GM21423 (cell line): ENCODE measurements around the gene IQSEC3.
"Not testable (repeated sequence)": the region's sequence is repeated elsewhere in the genome, so short reads cannot be mapped to it uniquely, and the experiment has no call there.

Experiments
- ATAC-seq: cut with Tn5 transposase; IDR thresholded peaks from one replicate; pipeline ENCODE4 v1.9.1; 2021; ENCODE audit warnings: mild to moderate bottlenecking, moderate library complexity; ENCODE audit not compliant: unreplicated experiment

Gene IQSEC3

DNA sequence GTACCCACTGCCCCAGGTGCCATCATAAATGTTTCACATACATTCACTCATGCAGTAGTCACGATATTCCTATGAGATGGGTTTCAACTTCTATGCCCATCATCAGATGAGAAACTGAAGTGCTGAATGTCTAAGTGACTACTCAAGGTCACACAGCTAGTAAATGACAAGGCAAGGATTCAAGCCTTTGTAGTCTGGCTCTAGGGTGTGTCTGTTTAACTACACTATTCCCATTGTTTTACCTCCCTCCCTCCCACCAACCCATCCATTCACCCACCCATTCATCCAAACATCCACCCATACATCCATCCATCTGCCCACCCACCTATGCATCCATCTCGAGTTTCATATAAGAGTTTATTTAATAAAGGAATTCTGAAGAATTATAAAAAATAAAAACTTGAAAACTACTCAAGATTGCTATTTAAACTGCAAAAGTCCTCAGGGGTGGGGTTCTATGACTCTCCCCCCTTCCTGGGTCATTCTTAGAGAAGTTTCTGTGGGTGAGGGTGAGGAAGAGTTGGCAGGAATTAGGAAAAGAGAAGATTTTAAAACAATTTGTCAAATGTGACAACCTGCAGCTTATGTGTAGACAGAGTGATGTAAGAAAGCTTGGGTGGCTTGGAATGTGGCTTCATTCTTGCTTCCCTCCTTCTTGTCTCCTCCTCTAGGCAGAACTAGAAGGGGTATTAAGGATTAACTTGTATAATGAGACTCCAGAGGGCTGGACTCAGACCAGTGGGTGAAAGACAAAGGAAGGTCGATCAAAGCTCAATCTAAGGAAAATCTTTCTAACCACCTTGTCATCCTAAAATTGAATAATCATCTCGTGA lies 13.4 kb upstream of the IQSEC3 start:
- ATAC-seq = not testable (repeated sequence)

DNA sequence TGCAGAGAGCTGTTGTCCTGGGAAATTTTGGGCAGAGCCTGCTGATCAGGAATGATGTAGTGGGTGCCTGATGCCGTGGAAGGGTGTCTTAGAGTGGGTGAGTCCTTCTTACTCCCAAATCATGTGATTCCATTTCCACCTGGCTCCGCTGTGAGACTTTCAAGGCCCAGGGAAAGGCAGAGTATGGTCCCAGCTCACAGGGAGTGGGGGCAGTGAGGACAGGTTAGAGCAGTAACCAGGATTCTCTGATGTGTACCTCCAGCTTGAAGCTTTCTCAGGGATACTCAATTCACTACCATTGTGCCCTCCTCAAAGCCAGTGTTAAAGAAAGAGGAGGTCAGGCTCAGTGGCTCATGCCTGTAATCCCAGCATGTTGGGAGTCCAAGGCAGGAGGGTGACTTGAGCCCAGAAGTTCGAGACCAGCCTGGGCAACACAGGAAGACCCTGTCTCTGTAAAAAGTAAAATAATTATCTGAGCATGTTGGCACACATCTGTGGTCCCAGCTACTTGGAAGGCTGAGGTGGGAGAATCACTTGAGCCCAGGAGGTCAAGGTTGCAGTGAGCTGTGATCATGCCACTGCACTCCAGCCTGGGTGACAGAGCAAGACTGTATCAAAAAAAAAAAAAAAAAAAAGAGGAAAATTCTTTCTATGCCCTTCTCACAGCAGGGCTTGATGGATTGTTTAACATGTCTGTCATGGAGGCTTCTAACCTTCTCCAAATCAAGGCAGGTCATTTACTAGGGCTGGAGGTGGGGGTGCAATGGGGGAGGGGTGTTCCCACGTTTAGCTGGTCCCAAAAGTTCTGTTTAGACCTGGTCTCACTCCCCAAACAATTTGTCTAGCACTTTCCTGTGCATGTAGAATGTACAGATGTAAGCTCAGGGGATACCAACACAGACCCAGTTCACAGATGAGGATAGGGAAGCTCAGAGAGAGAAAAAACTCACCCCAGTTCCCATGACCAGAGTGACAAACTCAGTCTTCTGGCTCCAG lies 12.5 kb upstream of the IQSEC3 start:
- ATAC-seq = no peak

DNA sequence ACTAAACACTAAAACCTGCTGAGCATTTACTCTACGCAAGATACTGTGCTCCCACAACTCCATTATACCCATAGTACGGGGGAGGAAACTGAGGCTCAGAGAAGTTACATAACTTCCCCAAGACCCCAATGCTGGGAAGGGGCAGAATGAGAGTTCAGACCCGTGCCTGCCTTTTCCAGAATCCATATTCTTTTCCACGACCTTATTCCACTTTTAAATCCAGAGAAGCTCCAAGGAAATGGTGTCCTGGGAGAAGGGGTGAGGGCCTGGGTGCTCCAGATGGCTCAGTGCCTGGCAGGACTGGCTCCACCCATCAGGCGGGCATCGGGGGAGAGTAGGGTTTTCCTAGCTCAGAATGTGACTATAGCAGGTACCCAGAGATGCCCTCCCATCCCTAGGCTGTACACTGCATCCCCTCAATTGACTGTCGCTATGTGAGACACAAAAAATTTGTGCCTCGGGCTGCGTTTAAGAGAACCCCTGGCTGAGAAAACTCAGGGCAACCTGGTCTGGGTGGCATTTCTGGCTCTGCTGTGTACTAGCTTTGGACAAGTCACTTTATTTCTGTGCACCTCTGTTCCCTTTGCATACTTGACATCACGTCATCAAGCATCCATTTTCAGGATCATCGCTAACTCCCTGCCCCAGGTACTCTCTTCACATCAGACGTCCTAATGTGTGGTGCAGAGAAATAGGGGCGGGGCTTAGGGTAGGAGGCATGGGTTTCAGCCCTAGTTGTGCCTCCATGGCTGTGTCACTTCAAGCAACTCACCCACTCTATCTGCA lies 11.6 kb upstream of the IQSEC3 start:
- no peak for ATAC-seq

DNA sequence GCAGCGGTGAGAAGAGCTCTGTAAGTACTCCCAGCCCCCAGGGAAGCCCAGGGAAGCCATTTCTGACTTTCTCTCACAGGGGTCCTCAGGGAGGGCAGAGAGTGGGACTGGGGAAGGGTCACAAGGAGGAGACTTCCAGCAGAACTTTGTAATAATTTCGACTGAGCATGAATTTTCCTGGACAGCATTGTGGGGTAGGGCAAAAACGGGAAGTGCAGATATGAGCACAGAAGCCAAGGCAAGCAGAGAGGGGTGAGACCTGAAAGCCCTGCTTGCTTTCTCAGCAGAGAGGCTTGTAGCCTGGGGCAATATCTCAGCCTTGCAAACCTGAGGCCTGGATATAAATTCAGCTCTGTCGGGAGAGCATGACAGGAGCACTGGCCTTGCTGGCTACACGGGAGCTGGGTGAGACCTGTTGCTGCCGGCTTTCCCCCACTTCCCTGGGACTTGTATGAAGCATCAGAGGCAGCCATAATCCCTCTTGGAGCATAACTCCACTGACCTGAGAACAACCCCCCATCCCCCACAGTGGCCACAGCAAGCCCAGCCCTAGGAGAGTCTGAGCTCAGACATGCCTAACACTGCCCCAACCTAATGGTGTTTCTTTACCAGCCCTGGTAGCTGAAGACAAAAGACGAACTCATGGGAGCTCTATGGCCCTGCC lies 9.8 kb upstream of the IQSEC3 start:
- ATAC-seq = no peak

DNA sequence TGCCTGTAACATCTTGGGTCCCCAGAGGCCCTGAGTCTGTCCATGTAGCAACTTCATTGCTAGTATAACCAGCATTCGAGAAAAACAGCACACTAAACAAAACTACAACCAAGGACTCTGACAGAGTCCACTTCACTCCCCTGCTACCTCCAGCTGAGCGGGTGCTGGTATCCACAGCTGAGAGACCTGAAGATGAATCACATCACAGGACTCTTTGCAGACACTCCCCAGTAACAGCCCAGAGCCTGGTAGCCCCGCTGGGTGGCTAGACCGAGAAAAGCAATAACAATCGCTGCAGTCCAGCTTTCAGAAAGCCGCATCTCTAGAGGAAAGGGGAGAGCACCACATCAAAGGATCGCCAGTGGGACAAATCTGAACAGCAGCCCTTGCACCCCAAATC lies 9.0 kb upstream of the IQSEC3 start:
- no peak for ATAC-seq

DNA sequence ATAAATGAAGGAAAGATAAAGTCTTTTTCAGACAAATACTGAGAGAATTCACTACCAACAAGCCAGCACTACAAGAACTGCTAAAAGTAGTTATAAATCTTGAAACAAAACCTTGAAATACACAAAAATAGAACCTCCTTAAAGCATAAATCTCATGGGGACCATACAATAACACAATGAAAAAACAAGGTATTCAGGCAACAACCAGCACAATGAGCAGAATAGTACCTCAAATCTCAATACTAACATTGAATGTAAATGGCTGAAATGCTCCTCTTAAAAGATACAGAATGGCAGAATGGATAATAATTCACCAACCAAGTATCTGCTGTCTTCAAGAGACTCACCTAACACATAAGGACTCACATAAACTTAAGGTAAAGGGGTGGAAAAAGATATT lies 7.7 kb upstream of the IQSEC3 start:
- ATAC-seq = no peak

DNA sequence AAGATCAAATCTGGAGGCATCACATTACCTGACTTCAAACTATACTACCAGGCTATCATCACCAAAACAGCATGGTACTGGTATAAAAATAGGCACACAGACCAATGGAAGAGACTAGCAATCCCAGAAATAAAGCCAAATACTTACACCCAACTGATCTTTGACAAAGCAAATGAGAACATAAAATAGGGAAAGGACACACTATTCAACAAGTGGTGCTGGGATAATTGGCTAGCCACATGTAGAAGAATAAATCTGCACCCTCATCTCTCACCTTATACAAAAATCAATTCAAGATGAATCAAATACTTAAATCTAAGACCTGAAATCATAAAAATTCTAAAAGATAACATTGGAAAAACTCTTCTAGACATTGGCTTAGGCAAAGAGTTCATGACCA lies 4.7 kb upstream of the IQSEC3 start:
- ATAC-seq = not testable (repeated sequence)

DNA sequence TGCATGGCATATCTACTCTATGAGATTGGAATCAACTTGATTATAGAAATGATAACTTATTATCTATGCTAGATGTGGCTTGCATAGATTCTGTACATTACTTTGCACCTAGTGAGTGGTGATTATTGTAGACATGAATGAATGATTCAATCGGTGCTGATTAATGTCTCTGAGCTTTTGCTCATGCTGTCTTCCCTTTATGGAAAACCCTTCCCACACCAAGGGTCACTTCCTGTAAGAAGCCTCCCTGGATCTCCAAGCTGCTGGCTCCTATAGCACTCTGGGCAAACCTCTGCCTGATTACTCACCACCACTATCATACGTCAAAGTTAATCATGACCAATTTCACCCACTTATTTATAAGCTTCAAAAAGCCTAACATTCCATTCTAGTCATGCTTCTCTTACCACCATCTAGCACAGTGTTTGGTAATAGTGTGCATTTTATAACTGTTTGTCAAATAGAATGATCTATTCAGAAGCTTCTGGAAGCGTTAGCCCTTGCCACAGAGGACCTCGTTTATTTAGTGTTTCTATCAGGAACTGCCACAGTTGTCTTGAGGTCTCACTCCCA lies 990 bp upstream of the IQSEC3 start:
- not testable (repeated sequence) for ATAC-seq

DNA sequence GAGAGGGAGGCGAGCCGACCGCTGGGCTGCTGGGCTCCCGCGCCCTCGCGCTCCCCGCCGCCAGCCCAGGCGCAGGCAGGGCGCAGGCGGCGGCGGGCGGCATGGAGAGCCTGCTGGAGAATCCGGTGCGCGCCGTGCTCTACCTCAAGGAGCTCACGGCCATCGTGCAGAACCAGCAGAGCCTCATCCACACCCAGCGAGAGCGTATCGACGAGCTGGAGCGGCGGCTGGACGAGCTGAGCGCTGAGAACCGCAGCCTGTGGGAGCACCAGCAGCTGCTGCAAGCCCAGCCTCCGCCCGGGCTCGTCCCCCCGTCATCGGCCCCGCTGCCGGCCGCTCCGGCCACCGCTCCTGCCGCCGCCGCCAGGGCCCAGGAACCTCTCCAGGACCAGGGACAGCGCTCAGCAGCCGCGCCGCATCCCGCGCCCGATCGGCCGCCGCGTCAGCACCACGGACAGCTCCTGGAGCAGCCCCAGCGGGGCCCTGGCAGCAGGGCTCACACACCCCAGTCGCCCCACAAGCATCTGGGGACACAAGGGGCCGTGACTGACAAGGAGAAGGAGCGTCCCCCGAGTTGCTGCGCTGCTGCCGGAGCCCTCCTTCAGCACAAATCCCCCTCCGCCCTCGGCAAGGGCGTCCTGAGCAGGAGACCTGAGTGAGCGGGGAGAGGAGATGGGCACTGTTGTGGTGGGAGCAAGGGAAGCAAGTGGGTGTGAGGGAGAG lies 376 bp downstream of the IQSEC3 start:
- ATAC-seq = peak; percentile 68

DNA sequence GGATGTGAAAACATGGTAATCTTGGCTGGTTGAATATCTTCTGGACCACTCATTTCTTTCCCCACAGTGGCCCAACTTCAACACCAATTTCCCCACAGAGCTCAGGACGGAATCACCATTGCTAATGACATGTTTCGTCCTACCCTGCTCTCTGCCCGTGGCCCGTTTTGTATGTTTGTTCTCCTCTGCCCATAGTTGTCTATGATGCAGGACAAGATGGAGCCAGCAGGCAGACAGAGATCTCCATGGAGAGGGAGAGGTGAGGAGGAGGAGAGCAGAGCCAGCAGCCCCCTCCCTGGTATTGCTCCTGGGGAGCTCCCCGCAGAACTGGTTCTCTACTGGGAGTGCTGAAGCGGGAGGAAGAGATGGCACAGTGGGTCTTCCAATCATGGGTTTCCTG lies 3.1 kb downstream of the IQSEC3 start:
- not testable (repeated sequence) for ATAC-seq

DNA sequence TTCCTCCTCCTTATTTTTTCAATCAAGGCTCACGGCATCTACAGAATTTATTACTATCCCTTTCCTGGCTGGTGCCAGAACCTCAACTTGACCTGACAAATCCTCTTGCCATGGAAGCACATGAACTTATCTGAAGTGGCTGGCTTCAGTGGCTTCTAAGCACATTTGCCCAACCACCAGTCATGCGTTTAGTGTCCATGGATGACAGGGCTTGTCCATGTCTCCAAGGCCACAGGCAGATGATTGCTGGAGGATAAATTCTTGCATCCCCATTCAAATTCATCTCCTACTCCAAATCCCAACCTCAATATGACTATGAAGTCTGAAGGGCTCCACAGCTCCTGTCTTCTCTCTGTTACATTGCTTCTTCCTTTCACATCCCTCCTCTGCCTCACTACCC lies 4.0 kb downstream of the IQSEC3 start:
- not testable (repeated sequence) for ATAC-seq

DNA sequence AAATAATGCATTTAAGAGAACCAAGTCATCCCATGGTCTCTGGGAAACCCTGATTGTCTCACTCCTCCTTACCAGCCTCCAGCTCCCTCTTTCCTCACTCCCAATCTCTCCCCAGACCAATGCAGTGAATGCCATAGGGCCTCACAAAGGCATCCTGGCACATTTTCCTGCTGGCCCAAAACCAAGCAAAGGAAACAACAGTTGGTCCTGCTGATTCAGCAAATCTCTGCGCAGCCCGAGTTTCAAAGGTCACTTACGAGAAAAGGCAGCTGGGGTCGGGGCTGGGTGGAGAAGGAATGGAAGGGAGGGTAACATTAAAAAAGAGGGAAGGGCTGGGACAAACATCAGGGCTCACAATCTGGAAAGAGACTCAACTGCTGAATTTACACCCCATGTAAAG lies 5.5 kb downstream of the IQSEC3 start:
- not testable (repeated sequence) for ATAC-seq

DNA sequence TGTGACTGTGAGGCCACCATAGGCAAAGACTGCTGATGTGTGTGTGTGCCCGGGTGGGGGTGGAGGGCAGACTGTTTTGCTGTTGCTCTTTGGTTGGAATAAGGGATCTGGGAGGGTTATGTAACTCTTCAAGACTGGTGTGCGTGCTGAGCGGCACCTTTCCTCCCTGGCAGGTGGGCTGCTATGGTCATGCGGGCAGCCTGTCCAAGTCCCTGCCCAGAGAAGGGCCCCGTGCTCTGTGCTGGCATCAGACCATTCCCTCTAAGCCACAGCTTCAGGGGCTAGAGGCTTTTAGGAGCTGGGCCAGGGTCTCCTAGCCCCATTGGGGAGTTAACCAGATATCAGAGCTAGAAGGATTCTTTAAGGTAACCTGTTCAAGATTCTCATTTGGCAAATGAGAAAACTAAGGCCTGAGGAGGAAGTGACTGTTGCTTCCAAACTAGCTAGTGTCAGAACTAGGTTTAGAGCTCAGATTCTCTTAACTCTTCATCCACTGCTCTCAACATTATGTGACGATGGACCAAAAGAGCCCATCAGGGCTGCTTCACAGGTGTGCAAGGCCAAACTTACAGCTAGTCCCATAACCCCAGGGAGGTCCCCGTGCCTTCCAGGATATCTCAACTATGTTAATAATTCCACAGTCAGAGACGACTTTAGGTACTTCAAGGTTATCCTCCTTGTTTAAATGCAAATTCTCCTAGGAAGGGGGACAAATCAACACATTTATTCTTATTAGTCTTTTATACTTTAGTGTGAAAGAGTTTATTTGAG lies 8.0 kb downstream of the IQSEC3 start:
- ATAC-seq = not testable (repeated sequence)

DNA sequence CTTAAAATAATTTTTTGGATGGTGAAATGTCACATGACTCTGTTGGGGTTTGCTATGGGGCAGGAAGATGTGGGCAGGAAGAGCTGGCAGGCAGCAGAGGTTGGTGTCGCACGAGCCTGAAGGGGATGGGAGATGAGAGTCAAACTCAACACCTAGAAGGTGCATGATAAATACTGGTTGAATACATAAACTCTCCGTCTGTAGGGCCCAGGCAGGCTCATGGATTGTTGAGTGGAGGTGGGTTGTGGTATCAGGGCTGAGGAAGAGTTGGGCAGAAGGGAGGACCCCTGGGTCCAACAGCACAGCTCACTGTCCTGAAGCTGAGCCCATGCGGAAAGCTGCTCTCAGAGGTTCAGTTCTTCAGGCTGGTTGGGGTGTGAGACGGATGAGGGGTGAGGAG lies 9.0 kb downstream of the IQSEC3 start:
- ATAC-seq = not testable (repeated sequence)

DNA sequence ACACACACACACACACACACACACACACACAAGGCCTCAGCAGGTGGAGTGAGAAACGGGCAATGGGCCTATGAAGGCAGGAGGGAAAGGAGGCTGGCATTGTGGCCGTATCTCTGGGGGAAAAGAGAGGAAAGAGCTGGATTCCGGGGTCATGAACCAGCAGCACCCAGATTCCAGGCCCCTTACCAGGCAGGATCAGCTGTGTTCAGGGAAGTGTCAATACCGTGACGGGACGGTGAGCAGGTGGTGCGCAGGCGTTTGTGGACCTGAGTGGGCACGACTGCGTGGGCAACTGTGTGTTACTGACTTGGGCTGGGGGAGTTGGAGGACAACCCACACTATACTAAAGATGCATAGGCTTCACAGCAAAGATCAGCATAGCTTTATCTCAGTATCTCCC lies 9.5 kb downstream of the IQSEC3 start:
- not testable (repeated sequence) for ATAC-seq

DNA sequence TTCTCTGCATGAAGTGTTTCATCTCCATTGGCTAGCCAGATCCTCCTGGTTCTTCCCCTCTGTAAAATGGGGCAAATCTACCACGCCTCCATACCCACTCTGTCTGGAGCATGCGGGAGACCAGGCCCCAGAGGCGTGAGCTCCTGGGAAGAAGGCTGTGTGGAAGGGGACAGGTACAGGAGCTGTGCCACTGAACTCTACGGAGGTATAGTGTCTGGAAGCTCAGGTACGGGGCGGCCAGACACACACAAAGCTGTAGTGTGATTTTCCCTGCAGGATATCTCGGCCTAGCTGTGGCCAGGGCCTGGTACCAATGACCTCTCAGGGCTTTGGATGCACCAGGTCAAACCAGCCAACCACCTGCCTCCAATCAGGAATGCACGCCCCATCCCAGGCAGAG lies 10.0 kb downstream of the IQSEC3 start:
- not testable (repeated sequence) for ATAC-seq

DNA sequence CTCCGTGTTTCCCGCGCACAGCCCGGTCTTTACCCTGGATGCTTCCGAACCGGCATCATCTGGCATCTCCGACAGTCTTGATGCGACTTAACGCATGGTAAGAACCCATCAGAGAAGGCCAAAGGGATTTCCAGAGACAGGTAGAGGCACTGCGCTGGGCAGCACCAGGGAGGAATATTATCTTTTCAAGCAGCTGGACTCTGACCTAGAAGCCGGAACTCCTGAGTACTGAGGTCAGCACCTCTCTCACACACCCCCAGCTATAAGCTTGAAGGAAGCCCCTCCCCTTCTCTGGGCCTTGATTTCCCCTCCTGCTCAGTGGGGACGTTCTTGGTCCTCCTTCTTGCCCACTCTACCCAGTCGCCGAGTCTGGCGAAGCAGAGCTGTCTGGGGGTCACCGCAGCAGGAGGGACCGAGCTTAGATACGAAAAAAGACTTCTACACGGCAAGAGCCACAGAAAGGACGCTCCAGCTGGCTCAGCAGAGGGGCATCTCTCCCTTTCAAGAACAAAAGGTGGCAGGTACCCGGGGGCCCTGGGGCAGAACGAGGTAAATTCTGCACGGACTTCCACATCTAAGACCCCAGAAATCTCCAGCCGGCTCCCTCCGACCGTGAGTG lies 10.6 kb downstream of the IQSEC3 start:
- not testable (repeated sequence) for ATAC-seq

DNA sequence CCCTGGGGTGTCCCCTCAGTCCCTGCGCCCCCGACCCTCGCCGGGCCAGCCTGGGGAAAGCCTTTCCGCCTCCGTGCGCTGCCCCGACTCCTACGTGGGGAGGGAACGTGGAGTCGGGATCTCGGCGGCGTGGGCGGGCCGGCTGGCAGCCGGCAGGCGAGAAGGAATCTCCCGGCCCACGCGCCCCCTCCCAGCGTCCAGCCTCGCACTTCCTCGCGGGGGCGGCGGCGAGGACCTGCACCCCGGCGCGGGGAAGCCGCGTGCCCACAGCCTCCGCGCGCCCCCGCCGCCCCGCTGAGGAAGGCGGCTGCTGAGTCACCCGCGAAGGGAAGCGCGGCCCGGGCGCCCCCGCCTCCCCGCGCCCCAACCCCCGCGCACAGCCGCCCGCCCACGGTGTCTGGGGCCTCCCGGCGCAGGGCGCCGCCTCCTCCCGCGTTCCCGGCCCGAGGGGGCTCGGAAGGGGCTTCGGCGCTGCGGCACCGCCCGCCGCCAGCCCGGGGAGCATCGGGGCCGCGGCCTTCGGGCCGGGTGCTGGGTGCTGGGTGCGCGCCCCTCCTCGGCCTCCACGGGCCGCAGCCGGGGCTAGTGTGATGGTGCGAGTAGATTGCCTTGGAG lies 11.3 kb downstream of the IQSEC3 start:
- ATAC-seq = not testable (repeated sequence)
